HCT116 (cell line): ENCODE measurements around the gene RIN3. TPM values are rescaled to one million over a fixed set of nuclear protein-coding genes. Genes with fewer than 3 reads are reported as not detected.

Source experiments
- ATAC-seq: fragments of 200-7000 bp; cut with Tn5 transposase; 2 replicates; pipeline ENCODE4 v1.9.1; 2020; ENCODE audit warnings: mild to moderate bottlenecking, moderate library complexity
- BruUV-seq: library from RNA; stranded (reverse); fragments of 400-500 nt; replicated peaks from 2 replicates; lab custom pipeline; 2021; lab: Mats Ljungman, UMichigan
- CTCF ChIA-PET: fragments of 300-600 bp; sonication (Branson Sonifier 250); formaldehyde crosslinking; loops from one replicate; lab custom pipeline; 2021; ENCODE audit warnings: antibody characterized with exemption; lab: Charles Lee
- POLR2A ChIA-PET: fragments of 300-600, 350-600 bp; sonication (Branson Sonifier 250); formaldehyde crosslinking; loops from one replicate; lab custom pipeline; 2021; ENCODE audit warnings: antibody characterized with exemption; lab: Charles Lee
- RAD21 ChIA-PET, 2 experiments: fragments of 300-600 bp; sonication (Branson Sonifier 250); formaldehyde crosslinking; loops; one replicate each; lab custom pipeline; 2023; ENCODE audit warnings: low total read pairs in 2 of 2; ENCODE audit not compliant: uncharacterized antibody in 2 of 2, unreplicated experiment in 2 of 2, low non-redundant PET in 1 of 2; lab: Charles Lee
- DNase-seq: peaks from one replicate; pipeline ENCODE4 v3.0.0-alpha.2; 2010; ENCODE audit warnings: low read depth, low spot score
- H2AFZ ChIP-seq: fragments of 200-600 bp; shearing (Covaris generic), sonication (generic); 2 replicates; pipeline ENCODE4 v1.6.1; 2017; ENCODE audit warnings: low read depth, mixed run types, mixed read lengths, antibody characterized with exemption, low read length; ENCODE audit not compliant: poor library complexity, severe bottlenecking
- H3K27ac ChIP-seq: 2 replicates; pipeline ENCODE4 v1.5.1; 2012; ENCODE audit warnings: low read depth, low read length
- H3K27me3 ChIP-seq: fragments of 200-600 bp; sonication (generic); 2 replicates; pipeline ENCODE4 v1.6.1; 2016; ENCODE audit warnings: mixed run types, low read length, mixed read lengths; ENCODE audit not compliant: insufficient read depth
- H3K36me3 ChIP-seq, 2 experiments: fragments of 200-500 bp in 1 of 2; fragments of 200-600 bp in 1 of 2; sonication (Bioruptor generic) in 1 of 2; sonication (generic) in 1 of 2; 2 replicates each; pipeline versions ENCODE4 v1.5.1 to v1.6.1; 2014 to 2016; ENCODE audit warnings: low read length in 2 of 2, inconsistent platforms in 1 of 2, mixed read lengths in 1 of 2, mixed run types in 1 of 2; ENCODE audit not compliant: insufficient read depth in 2 of 2, control insufficient read depth in 1 of 2
- H3K4me1 ChIP-seq, 2 experiments: fragments of 200-600 bp in 1 of 2; sonication (generic) in 1 of 2; 2 replicates each; pipeline versions ENCODE4 v1.5.1 to v1.6.1; 2012 to 2017; ENCODE audit warnings: low read length in 2 of 2, inconsistent platforms in 1 of 2, mild to moderate bottlenecking in 1 of 2, mixed read lengths in 1 of 2, mixed run types in 1 of 2, moderate library complexity in 1 of 2; ENCODE audit not compliant: insufficient read depth in 2 of 2, control insufficient read depth in 1 of 2
- H3K4me2 ChIP-seq: fragments of 200-600 bp; sonication (generic); 2 replicates; pipeline ENCODE4 v1.6.1; 2017; ENCODE audit warnings: mixed run types, low read length, mixed read lengths
- H3K4me3 ChIP-seq, 2 experiments: fragments of 200-600 bp in 1 of 2; sonication (generic) in 1 of 2; replicated peaks in 1 of 2; 2 replicates each; pipeline ENCODE4 v1.5.1; 2011 to 2016; ENCODE audit warnings: low read length in 2 of 2, control low read depth in 1 of 2, low read depth in 1 of 2, mild to moderate bottlenecking in 1 of 2, mixed read lengths in 1 of 2, mixed run types in 1 of 2
- H3K79me2 ChIP-seq: fragments of 200-600 bp; sonication (generic); 2 replicates; pipeline ENCODE4 v1.6.1; 2017; ENCODE audit warnings: mild to moderate bottlenecking, mixed run types, low read length, moderate library complexity, mixed read lengths; ENCODE audit not compliant: insufficient read depth
- H3K9ac ChIP-seq: fragments of 200-600 bp; sonication (generic); 2 replicates; pipeline ENCODE4 v1.6.1; 2016; ENCODE audit warnings: low read length, mixed read lengths
- H3K9me2 ChIP-seq: fragments of 200-600 bp; sonication (generic), shearing (Covaris generic); 2 replicates; pipeline ENCODE4 v1.6.1; 2017; ENCODE audit warnings: mixed run types, mild to moderate bottlenecking, moderate library complexity; ENCODE audit not compliant: insufficient read depth
- H3K9me3 ChIP-seq, 2 experiments: fragments of 200-500 bp in 1 of 2; fragments of 200-600 bp in 1 of 2; sonication (Bioruptor generic) in 1 of 2; sonication (generic) in 1 of 2; 2 replicates each; pipeline ENCODE4 v1.6.1; 2014 to 2017; ENCODE audit warnings: low read length in 2 of 2, mixed read lengths in 2 of 2, inconsistent platforms in 1 of 2, low read depth in 1 of 2, mild to moderate bottlenecking in 1 of 2, mixed run types in 1 of 2, moderate library complexity in 1 of 2; ENCODE audit not compliant: control insufficient read depth in 1 of 2, insufficient read depth in 1 of 2
- H4K20me1 ChIP-seq: fragments of 200-600 bp; sonication (generic), shearing (Covaris generic); 2 replicates; pipeline ENCODE4 v1.6.1; 2017; ENCODE audit warnings: mixed run types, mild to moderate bottlenecking, moderate library complexity; ENCODE audit not compliant: insufficient read depth
- CBX3 ChIP-seq: IDR thresholded peaks from 2 replicates; pipeline ENCODE4 v1.6.1; 2012; ENCODE audit warnings: low read depth
- EGR1 ChIP-seq: IDR thresholded peaks from 2 replicates; pipeline ENCODE4 v1.6.1; 2012; ENCODE audit warnings: low read depth
- ELF1 ChIP-seq: IDR thresholded peaks from 2 replicates; pipeline ENCODE4 v1.6.1; 2012; ENCODE audit warnings: low read depth, borderline replicate concordance
- EZH2phosphoT487 ChIP-seq: fragments of 200-600 bp; IDR thresholded peaks from 2 replicates; pipeline ENCODE4 v1.6.1; 2018; ENCODE audit warnings: antibody characterized with exemption, borderline replicate concordance
- JUND ChIP-seq: IDR thresholded peaks from 2 replicates; pipeline ENCODE4 v1.6.1; 2012
- POLR2A ChIP-seq: IDR thresholded peaks from 2 replicates; pipeline ENCODE4 v1.7.0; 2011; ENCODE audit warnings: borderline replicate concordance; ENCODE audit not compliant: insufficient read depth, insufficient read length; ENCODE audit errors: extremely low read depth
- POLR2AphosphoS5 ChIP-seq: IDR thresholded peaks from 2 replicates; pipeline ENCODE4 v1.6.1; 2011; ENCODE audit warnings: mild to moderate bottlenecking, low read depth, low read length, moderate library complexity
- SIN3A ChIP-seq: IDR thresholded peaks from 2 replicates; pipeline ENCODE4 v1.6.1; 2012; ENCODE audit warnings: low read depth
- SP1 ChIP-seq: IDR thresholded peaks from 2 replicates; pipeline ENCODE4 v1.6.1; 2012; ENCODE audit warnings: low read depth
- TCF7L2 ChIP-seq: IDR thresholded peaks from 2 replicates; pipeline ENCODE4 v1.7.0; 2011; ENCODE audit warnings: borderline replicate concordance, inconsistent platforms; ENCODE audit not compliant: insufficient read depth, insufficient read length; ENCODE audit errors: extremely low read depth
- YY1 ChIP-seq: IDR thresholded peaks from 2 replicates; pipeline ENCODE4 v1.6.1; 2011; ENCODE audit warnings: low read length, low read depth, moderate library complexity, mild to moderate bottlenecking; ENCODE audit not compliant: insufficient replicate concordance; ENCODE audit errors: extremely low read depth
- ZBTB33 ChIP-seq: IDR thresholded peaks from 2 replicates; pipeline ENCODE4 v1.6.1; 2011; ENCODE audit warnings: mild to moderate bottlenecking, low read length, moderate library complexity; ENCODE audit not compliant: insufficient replicate concordance; ENCODE audit errors: extremely low read depth
- ZNF274 ChIP-seq: fragments of 200-500 bp; sonication (Bioruptor generic); IDR thresholded peaks from 2 replicates; pipeline ENCODE4 v1.6.1; 2014; ENCODE audit warnings: mild to moderate bottlenecking, low read depth, low read length, inconsistent platforms
- intact Hi-C: fragments of 100-400 bp; cut with micrococcal nuclease; formaldehyde crosslinking; loops from 2 replicates; pipeline ENCODE4 v1.10.0; 2022
- total RNA-seq: library from RNA; stranded (reverse); gene quantifications from one replicate; pipeline ENCODE4 v1.2.1, GENCODE V29; 2021; ENCODE audit not compliant: unreplicated experiment
- TF ChIP-seq, protein P1 (sequence below): IDR thresholded peaks from 2 replicates; pipeline ENCODE4 v1.6.1; 2012
- TF ChIP-seq, protein P2 (sequence below): IDR thresholded peaks from 2 replicates; pipeline ENCODE4 v1.6.1; 2012; ENCODE audit warnings: low read depth

The RIN3 gene
- total RNA-seq, 1 experiment from 2014 or later, result 22.2 TPM

DNA sequence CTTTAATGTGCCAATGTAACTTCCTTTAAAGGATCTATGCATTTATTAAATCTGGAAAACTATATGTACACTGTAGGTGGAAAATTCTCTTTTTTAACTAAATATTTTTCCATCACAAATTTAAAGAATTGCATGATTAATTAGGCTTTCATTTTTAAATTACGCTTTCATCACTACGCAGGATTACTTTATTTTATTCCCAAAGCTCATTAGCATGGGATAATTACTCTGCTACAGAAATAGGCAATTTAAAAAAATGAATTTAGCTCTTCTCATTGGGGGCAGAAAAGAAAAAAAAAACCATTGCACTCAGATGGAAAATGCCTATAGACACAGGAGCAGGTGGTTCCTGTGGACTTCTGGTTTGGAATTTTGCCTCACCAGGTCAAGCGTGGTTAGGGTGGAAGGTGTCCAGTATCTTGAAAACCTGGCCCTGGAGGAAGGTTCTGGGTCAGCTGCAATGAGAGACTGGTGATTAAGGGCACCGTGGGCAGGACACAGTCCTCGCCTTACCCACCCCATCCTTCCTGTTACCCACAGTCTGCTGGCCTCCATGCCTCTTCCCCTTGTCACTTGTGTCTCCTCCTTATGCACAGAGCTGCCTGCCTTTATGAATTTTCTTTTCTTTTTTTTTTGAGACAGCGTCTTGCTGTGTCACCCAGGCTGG, 17.3 kb upstream of the RIN3 start:
- Histone ChIP-seq H3K9me3 (no peaks in the 10 kb centered on the region), H3K9me2 (no peaks in the 10 kb centered on the region), H4K20me1 (no peaks in the 10 kb centered on the region), H3K4me1 (peaks cover 0 to 18% of the 10 kb centered on the region in 2 experiments; a peak in 1 of 4 replicates), H3K79me2 (no peaks in the 10 kb centered on the region), H3K9ac (no peak overlapping the region), H3K36me3 (no peaks in the 10 kb centered on the region), H3K4me3 (no peak overlapping the region), H3K27ac (no peak overlapping the region), H2AFZ (no peak overlapping the region), H3K4me2 (no peak overlapping the region), H3K27me3 (no peaks in the 10 kb centered on the region)
- TF ChIP-seq ZBTB33 (no peak), POLR2AphosphoS5 (no peak), JUND (no peak), EGR1 (no peak), SIN3A (no peak), CBX3 (no peak), YY1 (no peak), POLR2A (no peak), ELF1 (no peak), ZNF274 (no peak), EZH2phosphoT487 (no peak), TCF7L2 (no peak), SP1 (no peak)
- TF ChIP-seq, protein P1, sequence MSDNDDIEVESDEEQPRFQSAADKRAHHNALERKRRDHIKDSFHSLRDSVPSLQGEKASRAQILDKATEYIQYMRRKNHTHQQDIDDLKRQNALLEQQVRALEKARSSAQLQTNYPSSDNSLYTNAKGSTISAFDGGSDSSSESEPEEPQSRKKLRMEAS, result no peak
- TF ChIP-seq, protein P2, sequence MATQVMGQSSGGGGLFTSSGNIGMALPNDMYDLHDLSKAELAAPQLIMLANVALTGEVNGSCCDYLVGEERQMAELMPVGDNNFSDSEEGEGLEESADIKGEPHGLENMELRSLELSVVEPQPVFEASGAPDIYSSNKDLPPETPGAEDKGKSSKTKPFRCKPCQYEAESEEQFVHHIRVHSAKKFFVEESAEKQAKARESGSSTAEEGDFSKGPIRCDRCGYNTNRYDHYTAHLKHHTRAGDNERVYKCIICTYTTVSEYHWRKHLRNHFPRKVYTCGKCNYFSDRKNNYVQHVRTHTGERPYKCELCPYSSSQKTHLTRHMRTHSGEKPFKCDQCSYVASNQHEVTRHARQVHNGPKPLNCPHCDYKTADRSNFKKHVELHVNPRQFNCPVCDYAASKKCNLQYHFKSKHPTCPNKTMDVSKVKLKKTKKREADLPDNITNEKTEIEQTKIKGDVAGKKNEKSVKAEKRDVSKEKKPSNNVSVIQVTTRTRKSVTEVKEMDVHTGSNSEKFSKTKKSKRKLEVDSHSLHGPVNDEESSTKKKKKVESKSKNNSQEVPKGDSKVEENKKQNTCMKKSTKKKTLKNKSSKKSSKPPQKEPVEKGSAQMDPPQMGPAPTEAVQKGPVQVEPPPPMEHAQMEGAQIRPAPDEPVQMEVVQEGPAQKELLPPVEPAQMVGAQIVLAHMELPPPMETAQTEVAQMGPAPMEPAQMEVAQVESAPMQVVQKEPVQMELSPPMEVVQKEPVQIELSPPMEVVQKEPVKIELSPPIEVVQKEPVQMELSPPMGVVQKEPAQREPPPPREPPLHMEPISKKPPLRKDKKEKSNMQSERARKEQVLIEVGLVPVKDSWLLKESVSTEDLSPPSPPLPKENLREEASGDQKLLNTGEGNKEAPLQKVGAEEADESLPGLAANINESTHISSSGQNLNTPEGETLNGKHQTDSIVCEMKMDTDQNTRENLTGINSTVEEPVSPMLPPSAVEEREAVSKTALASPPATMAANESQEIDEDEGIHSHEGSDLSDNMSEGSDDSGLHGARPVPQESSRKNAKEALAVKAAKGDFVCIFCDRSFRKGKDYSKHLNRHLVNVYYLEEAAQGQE, result no peak
- ATAC-seq, result no peak
- DNase-seq, result no peak
- POLR2A ChIA-PET, result no interaction called here
- BruUV-seq, result no TSS peak
- intact Hi-C loops, result no loop called here
- CTCF ChIA-PET, result no interaction called here
- RAD21 ChIA-PET, result no interaction called here
